Pancreas (tissue), 10 donors: ENCODE data around the gene TTLL8. TPM values are rescaled to one million over a fixed set of nuclear protein-coding genes. Genes with fewer than 3 reads are reported as not detected.
A peak's percentile ranks its signal among the peaks of the same experiment; 100 is the strongest.

Source experiments
- ATAC-seq, 4 donors: fragments of 200-7000 bp; cut with Tn5 transposase; one replicate each; pipeline versions ENCODE4 v1.8.0 to v1.9.1; 2020; ENCODE audit warnings: mild to moderate bottlenecking in 4 of 4, moderate library complexity in 4 of 4
- DNase-seq, 6 donors: peaks; one replicate each; pipeline ENCODE4 v3.0.0-alpha.2; 2020
- FAIRE-seq: peaks from 2 replicates; lab custom pipeline; 2012; peaks lifted over from hg19 to GRCh38; lab: Jason Lieb, UNC
- H3K27ac ChIP-seq, 4 donors: fragments of 200-600 bp; sonication (generic); 1 replicate in 3 of 4; 2 replicates in 1 of 4; pipeline versions ENCODE4 v1.5.0 to v1.8.0; 2020
- H3K27me3 ChIP-seq, 4 donors: fragments of 200-600 bp; one replicate each; pipeline ENCODE4 v1.8.0; 2021
- H3K36me3 ChIP-seq, 3 donors: fragments of 200-600 bp; sonication (generic) in 1 of 3; one replicate each; pipeline versions ENCODE4 v1.5.0 to v1.8.0; 2020 to 2021
- H3K4me1 ChIP-seq, 3 donors: fragments of 200-600 bp; one replicate each; pipeline ENCODE4 v1.8.0; 2021
- H3K4me3 ChIP-seq, 4 donors: fragments of 200-600 bp; sonication (generic) in 2 of 4; one replicate each; pipeline versions ENCODE4 v1.5.0 to v1.8.0; 2020 to 2021
- H3K9me3 ChIP-seq, 4 donors: fragments of 200-600 bp; one replicate each; pipeline ENCODE4 v1.8.0; 2021
- CTCF ChIP-seq, 4 donors: fragments of 200-600 bp; sonication (generic) in 3 of 4; IDR thresholded peaks; one replicate each; pipeline versions ENCODE4 v1.5.0 to v1.8.0; 2021; ENCODE audit warnings: antibody characterized with exemption in 4 of 4
- WGBS, 2 donors: extraction: QIAGEN DNeasy Blood & Tissue Kit; methylation state at CpG; one replicate each; pipeline ENCODE4 v1.1.7; 2013; 5-methylcytosine and 5-hydroxymethylcytosine counted together
- intact Hi-C, 3 donors: fragments of 100-400 bp; cut with DNase I; formaldehyde crosslinking; loops; one replicate each; pipeline versions ENCODE4 v1.11.1 to v1.14.2; 2022
- polyA plus RNA-seq, 2 donors: library from polyadenylated mRNA; stranded (reverse); fragments of 200-250 nt; gene quantifications; one replicate each; pipeline ENCODE4 v1.2.3, GENCODE V29; 2013
- total RNA-seq, 6 donors: library from RNA; stranded (reverse); fragmentation: NEBNext Ultra II Directional in 4 of 6; extraction: Animal tissue kit (Norgen Biotek cat#: 25700) in 4 of 6; gene quantifications; one replicate each; pipeline versions ENCODE4 v1.2.1 to v1.2.4, GENCODE V29; 2021 to 2023
- donor health status: healthy with polysubstance abuse.
- donor health status: DM: no; HTN: no; CAD: no; lungs with moderate emphysema.
- donor health status: DM: no; HTN: no; CAD: no.
- donor health status: control.
- donor health status: control.
- donor health status: Bipolar disorder and iron deficiency.
- donor health status: DM: yes; HTN: yes; CAD: no.
- donor health status: DM: no; HTN: no; CAD: no.
- donor health status: DM: no; HTN: no; CAD: no.
- donor health status: DM: yes; HTN: yes; CAD: no.

The TTLL8 gene
- total and polyA plus RNA-seq, 8 donors: not detected

GRCh38 chr22:50081426-50082196, 23.5 kb upstream of the TTLL8 start:
- no peaks in the 10 kb centered on the region for H3K36me3 ChIP-seq
- DNase-seq (peak in 1 of 6 donors; percentile 60), FAIRE-seq (no peak), ATAC-seq (no peak)
- no peak overlapping the region for H3K27ac ChIP-seq
- WGBS, 2 donors: 70 to 87% methylated on average over 27 of the region's 27 CpGs
- no peak overlapping the region for H3K4me3 ChIP-seq
- intact Hi-C loops: no loop called here
- TF ChIP-seq CTCF (IDR thresholded peaks at IDR 0.05): no peak
- no peaks in the 10 kb centered on the region for H3K9me3 ChIP-seq
- H3K27me3 ChIP-seq: peaks cover 0 to 3% (median 0%) of the 10 kb centered on the region in 4 donors
- no peaks in the 10 kb centered on the region for H3K4me1 ChIP-seq

- no peak for FAIRE-seq
- Histone ChIP-seq H3K9me3 (no peaks in the 10 kb centered on the region), H3K4me1 (no peaks in the 10 kb centered on the region), H3K27ac (no peak overlapping the region), H3K27me3 (peaks cover 0 to 3% (median 0%) of the 10 kb centered on the region in 4 donors), H3K36me3 (no peaks in the 10 kb centered on the region), H3K4me3 (no peak overlapping the region)
- no peak for ATAC-seq
- no peak for DNase-seq
- 61 to 70% methylated on average over 13 of the region's 13 CpGs for WGBS, 2 donors
- TF ChIP-seq CTCF (IDR thresholded peaks at IDR 0.05): no peak
- intact Hi-C loops: no loop called here
Observed at GRCh38 chr22:50080077-50080465, 22.0 kb upstream of the TTLL8 start.

- H3K4me3 ChIP-seq: no peak overlapping the region
- ATAC-seq (no peak), FAIRE-seq (no peak), DNase-seq (no peak)
- H3K27ac ChIP-seq: no peak overlapping the region
- H3K36me3 ChIP-seq: no peaks in the 10 kb centered on the region
- intact Hi-C loops: no loop called here
- WGBS, 2 donors: 84 to 94% methylated on average over 9 of the region's 9 CpGs
- H3K4me1 ChIP-seq: no peaks in the 10 kb centered on the region
- H3K27me3 ChIP-seq: peaks cover 0 to 3% (median 0%) of the 10 kb centered on the region in 4 donors
- no peaks in the 10 kb centered on the region for H3K9me3 ChIP-seq
- no peak for TF ChIP-seq CTCF (IDR thresholded peaks at IDR 0.05)
Observed at GRCh38 chr22:50078761-50079160, 20.7 kb upstream of the TTLL8 start.

GRCh38 chr22:50078246-50078645, 20.1 kb upstream of the TTLL8 start:
- Histone ChIP-seq H3K9me3 (no peaks in the 10 kb centered on the region), H3K4me3 (no peak overlapping the region), H3K27ac (no peak overlapping the region), H3K27me3 (no peaks in the 10 kb centered on the region), H3K36me3 (no peaks in the 10 kb centered on the region), H3K4me1 (no peaks in the 10 kb centered on the region)
- ATAC-seq (no peak), DNase-seq (no peak), FAIRE-seq (no peak)
- TF ChIP-seq CTCF (IDR thresholded peaks at IDR 0.05): no peak
- 85 to 93% methylated on average over 13 of the region's 13 CpGs for WGBS, 2 donors
- intact Hi-C loops: no loop called here
